Panc1 (cell line): ENCODE results near the gene IL19. TPM values are rescaled to one million over a fixed set of nuclear protein-coding genes. Genes with fewer than 3 reads are reported as not detected.
"Not testable (repeated sequence)": the region's sequence is repeated elsewhere in the genome, so short reads cannot be mapped to it uniquely, and the experiment has no call there.

Experiments
- ATAC-seq: fragments of 200-7000 bp; cut with Tn5 transposase; 2 replicates; pipeline ENCODE4 v1.9.1; 2020; ENCODE audit warnings: mild to moderate bottlenecking, moderate library complexity
- BruUV-seq: library from RNA; stranded (reverse); fragments of 400-500 nt; replicated peaks from 2 replicates; lab custom pipeline; 2021; lab: Mats Ljungman, UMichigan
- CTCF ChIA-PET: fragments of 300-600 bp; sonication (Branson Sonifier 250); formaldehyde crosslinking; loops from one replicate; lab custom pipeline; 2022; ENCODE audit warnings: antibody characterized with exemption; lab: Charles Lee
- POLR2A ChIA-PET: fragments of 300-600 bp; sonication (Branson Sonifier 250); formaldehyde crosslinking; loops from one replicate; lab custom pipeline; 2022; ENCODE audit warnings: antibody characterized with exemption; lab: Charles Lee
- DNase-seq: peaks from one replicate; pipeline ENCODE4 v3.0.0-alpha.2; 2010; ENCODE audit warnings: low read depth, low spot score
- H3K27ac ChIP-seq: 2 replicates; pipeline ENCODE4 v1.5.1; 2011; ENCODE audit warnings: mild to moderate bottlenecking, low read length, inconsistent platforms
- H3K27me3 ChIP-seq: fragments of 200-500 bp; sonication (Bioruptor generic); 2 replicates; pipeline ENCODE4 v1.6.0; 2014; ENCODE audit warnings: low read length, inconsistent platforms; ENCODE audit not compliant: control insufficient read depth, insufficient read depth
- H3K36me3 ChIP-seq: fragments of 200-500 bp; sonication (Bioruptor generic); 2 replicates; pipeline ENCODE4 v1.5.1; 2014; ENCODE audit warnings: inconsistent platforms, mild to moderate bottlenecking, low read length, moderate library complexity; ENCODE audit not compliant: control insufficient read depth, insufficient read depth
- H3K4me1 ChIP-seq: 2 replicates; pipeline ENCODE4 v1.5.1; 2011; ENCODE audit warnings: inconsistent platforms, mild to moderate bottlenecking, low read length, moderate library complexity; ENCODE audit not compliant: control insufficient read depth, insufficient read depth
- H3K4me3 ChIP-seq, 2 experiments: 2 replicates each; pipeline ENCODE4 v1.5.1; 2011 to 2012; ENCODE audit warnings: low read depth in 2 of 2, low read length in 2 of 2, mild to moderate bottlenecking in 2 of 2, inconsistent platforms in 1 of 2, moderate library complexity in 1 of 2
- H3K9me3 ChIP-seq: fragments of 200-500 bp; sonication (Bioruptor generic); 2 replicates; pipeline ENCODE4 v1.5.1; 2014; ENCODE audit warnings: low read depth, mild to moderate bottlenecking, inconsistent platforms, low read length, moderate library complexity; ENCODE audit not compliant: control insufficient read depth, insufficient read depth
- POLR2AphosphoS5 ChIP-seq: IDR thresholded peaks from 2 replicates; pipeline ENCODE4 v1.6.1; 2012; ENCODE audit warnings: mild to moderate bottlenecking, low read depth, low read length, moderate library complexity
- REST ChIP-seq, 2 experiments: IDR thresholded peaks; 2 replicates each; pipeline ENCODE4 v1.6.1; 2011 to 2012; ENCODE audit warnings: low read depth in 2 of 2, control low read depth in 1 of 2, low read length in 1 of 2, mild to moderate bottlenecking in 1 of 2, moderate library complexity in 1 of 2; ENCODE audit not compliant: insufficient read depth in 1 of 2
- TCF7L2 ChIP-seq: IDR thresholded peaks from 2 replicates; pipeline ENCODE4 v1.6.1; 2011; ENCODE audit warnings: mild to moderate bottlenecking, low read depth, low read length, inconsistent platforms
- in situ Hi-C: cut with HindIII; loops from 2 replicates; pipeline ENCODE4 v1.10.0; 2016; ENCODE audit warnings: low sequenced_read_pairs, low pct_unique_long_range_greater_than_20kb
- intact Hi-C: fragments of 100-400 bp; cut with micrococcal nuclease; formaldehyde crosslinking; loops from one replicate; pipeline ENCODE4 v1.10.0; 2022; ENCODE audit not compliant: unreplicated experiment
- total RNA-seq: library from RNA; stranded (reverse); gene quantifications from one replicate; pipeline ENCODE4 v1.2.1, GENCODE V29; 2021; ENCODE audit not compliant: unreplicated experiment

The IL19 gene
- total RNA-seq, 1 experiment from 2014 or later, result not detected

- intact Hi-C loops, result loop anchor here (10.0 kb wide), 1 partner anchor 1098 kb away; the partner anchor contains the start of gene NUCKS1
- H3K36me3 ChIP-seq, in situ Hi-C loops, H3K4me1 ChIP-seq, CTCF ChIA-PET, POLR2A ChIA-PET, DNase-seq, H3K27ac ChIP-seq, BruUV-seq, ATAC-seq, H3K9me3 ChIP-seq, H3K4me3 ChIP-seq: not testable (repeated sequence)
- peaks cover 14% of the 10 kb centered on the region; the same call in 1 of the 2 replicates for H3K27me3 ChIP-seq
Observed at GRCh38 chr1:206852662-206853061, 82.1 kb downstream of the IL19 start.

DNA sequence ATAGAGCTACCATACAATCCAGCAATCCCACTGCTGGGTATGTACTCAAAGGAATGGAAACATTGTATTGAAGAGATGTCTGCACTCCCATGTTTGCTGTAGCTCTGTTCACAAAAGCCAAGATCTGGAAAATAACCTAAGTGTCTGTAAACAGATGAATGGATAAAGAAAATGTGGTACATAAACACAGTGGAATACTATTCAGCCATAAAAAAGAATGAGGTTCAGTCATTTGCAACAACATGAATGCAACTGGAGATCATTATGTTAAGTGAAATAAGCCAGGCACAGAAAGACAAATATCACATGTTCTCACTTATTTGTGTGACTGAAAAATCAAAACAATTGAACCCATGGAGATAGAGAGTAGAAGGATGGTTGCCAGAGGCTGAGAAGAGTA is 83.1 kb downstream of the IL19 start:
- H3K9me3 ChIP-seq, H3K4me3 ChIP-seq, BruUV-seq, H3K27ac ChIP-seq, ATAC-seq, H3K36me3 ChIP-seq, POLR2A ChIA-PET, in situ Hi-C loops, CTCF ChIA-PET, H3K4me1 ChIP-seq, DNase-seq: not testable (repeated sequence)
- H3K27me3 ChIP-seq, result peaks cover 14% of the 10 kb centered on the region; the same call in 1 of the 2 replicates
- intact Hi-C loops, result loop anchor here (10.0 kb wide), 1 partner anchor 1099 kb away; the partner anchor contains the start of gene NUCKS1

GRCh38 chr1:206854401-206855129 is 84.0 kb downstream of the IL19 start:
- intact Hi-C loops (loop anchor here (10.0 kb wide), 1 partner anchor 1100 kb away; the partner anchor contains the start of gene NUCKS1), in situ Hi-C loops (no loop called here)
- no peak for DNase-seq
- BruUV-seq, result no TSS peak
- ChIA-PET CTCF (interaction anchor here (0.6 kb wide), 1 partner anchor 438 kb away, joined by 3 read pairs; no protein-coding TSS in a partner anchor), POLR2A (no interaction called here)
- no peaks in the 10 kb centered on the region for H3K36me3 ChIP-seq
- no peak overlapping the region for H3K27ac ChIP-seq
- no peak for ATAC-seq
- peaks cover 17% of the 10 kb centered on the region for H3K27me3 ChIP-seq
- TF ChIP-seq POLR2AphosphoS5, result no peak
- TF ChIP-seq REST (IDR thresholded peaks at IDR 0.05; ENCODE audit: insufficient read depth in 1 of 2, low read depth in 2 of 2, low read length in 1 of 2), result no peak
- no peak for TF ChIP-seq TCF7L2
- no peak overlapping the region for H3K4me3 ChIP-seq
- H3K9me3 ChIP-seq, result no peaks in the 10 kb centered on the region
- no peaks in the 10 kb centered on the region for H3K4me1 ChIP-seq
